SK-N-MC (cell line): ENCODE results near the gene MBNL2.

Experiments
- EZH2 ChIP-seq: fragments of 200-600 bp; sonication (generic); IDR thresholded peaks from one replicate; pipeline ENCODE4 v1.6.1; 2017; ENCODE audit warnings: antibody characterized with exemption
- POLR2AphosphoS5 ChIP-seq: IDR thresholded peaks from 2 replicates; pipeline ENCODE4 v1.6.1; 2012; ENCODE audit warnings: mild to moderate bottlenecking, low read depth, low read length, borderline replicate concordance

DNA sequence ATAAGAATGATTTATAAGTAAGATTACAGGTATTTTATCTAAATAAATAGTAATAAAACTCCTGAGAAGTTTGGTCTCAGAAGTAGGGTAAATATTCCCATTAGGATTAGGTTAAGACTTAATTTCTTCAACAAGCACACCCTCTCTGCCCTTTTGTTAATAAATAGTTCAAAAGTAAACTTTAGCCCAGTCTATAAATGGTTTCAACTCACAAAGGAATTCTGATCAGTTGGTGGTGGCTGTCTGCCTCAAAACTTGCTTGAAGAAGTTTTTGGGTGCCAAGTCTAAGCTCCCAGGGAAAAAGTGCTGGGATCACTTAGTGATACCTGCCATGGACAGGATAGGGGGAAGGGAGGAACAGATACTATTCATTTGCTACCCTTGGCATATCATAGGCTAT, 22.9 kb downstream of the MBNL2 start:
- no peak for TF ChIP-seq POLR2AphosphoS5
- TF ChIP-seq EZH2, result no peak
